ENCODE measurements around the gene LARGE1. TPM values are rescaled to one million over a fixed set of nuclear protein-coding genes. Genes with fewer than 3 reads are reported as not detected.

LARGE1 gene
- total and polyA plus RNA-seq, 9 of the 15 experiments (the other 6 are each of a cell fraction or from before 2014, with no cell fraction given) = 0.01 to 0.66 (median 0.14) TPM; not detected in 2

DNA sequence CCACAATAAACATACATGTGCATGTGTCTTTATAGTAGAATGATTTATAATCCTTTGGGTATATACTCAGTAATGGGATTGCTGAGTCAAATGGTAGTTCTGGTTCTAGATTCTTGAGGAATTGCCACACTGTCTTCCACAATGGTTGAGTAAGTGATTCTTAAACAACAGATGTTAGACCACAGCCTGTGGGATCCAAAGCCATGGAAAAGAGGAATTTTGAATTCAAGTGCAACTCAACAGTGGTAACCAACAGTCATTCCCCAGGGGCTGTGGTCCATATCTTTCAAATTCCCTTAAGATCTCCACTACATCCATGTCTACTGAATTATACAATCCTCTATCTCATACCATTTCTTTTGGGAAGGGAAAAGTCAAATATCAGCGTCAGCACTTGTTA, 321.5 kb downstream of the LARGE1 start:
- ChIA-PET POLR2A (no interaction called here), CTCF (ENCODE audit: low intra/inter-chr PET ratio) (no interaction called here)
- in situ Hi-C loops (cut with MboI) = no loop called here
- intact Hi-C loops (cut with micrococcal nuclease) = no loop called here
- Histone ChIP-seq H2AFZ (ENCODE audit: low read depth, low read length) (no peak overlapping the region), H3K4me3 (no peak overlapping the region), H3K9me3 (replicated peaks; ENCODE audit: control insufficient read depth, insufficient read depth, low read depth, low read length) (no peaks in the 10 kb centered on the region), H3K9ac (ENCODE audit: insufficient read depth in 1 of 2, low read depth in 2 of 2, low read length in 2 of 2) (no peak overlapping the region), H3K27ac (ENCODE audit: extremely low read depth, low read depth, low read length) (no peak overlapping the region), H3K27me3 (ENCODE audit: control insufficient read depth in 2 of 2, insufficient read depth in 2 of 2, low read length in 2 of 2) (no peaks in the 10 kb centered on the region), H3K4me2 (ENCODE audit: insufficient read depth, low read length) (no peak overlapping the region), H3K4me1 (replicated peaks in 1 of 2; ENCODE audit: control insufficient read depth in 2 of 2, insufficient read depth in 2 of 2, low read length in 2 of 2) (no peaks in the 10 kb centered on the region), H3K79me2 (ENCODE audit: control insufficient read depth, insufficient read depth, low read length) (no peaks in the 10 kb centered on the region), H3K36me3 (ENCODE audit: control insufficient read depth, insufficient read depth, low read length) (no peaks in the 10 kb centered on the region), H4K20me1 (replicated peaks; ENCODE audit: control insufficient read depth, insufficient read depth, low read length) (no peaks in the 10 kb centered on the region), H3K9me1 (ENCODE audit: control insufficient read depth, insufficient read depth, low read length) (no peaks in the 10 kb centered on the region)
- ATAC-seq (no peak), DNase-seq (ENCODE audit: extremely low read depth in 1 of 4, low spot score in 3 of 4) (no peak), FAIRE-seq (no peak)
- 0% methylated on average over 1 of the region's 1 CpG for WGBS (ENCODE audit: insufficient coverage, low coverage, missing lambda C conversion rate)
- BruUV-seq (replicated peaks) = no TSS peak
- TF ChIP-seq DIDO1 (tag; IDR thresholded peaks at IDR 0.05; ENCODE audit: low read depth) (no peak), HNRNPUL1 (IDR thresholded peaks at IDR 0.05; ENCODE audit: low read length) (no peak), STAG1 (CRISPR knock-in tag; IDR thresholded peaks at IDR 0.05; ENCODE audit: borderline replicate concordance) (no peak), FOSL1 (tag; conservative IDR thresholded peaks at IDR 0.05) (no peak), LEF1 (IDR thresholded peaks at IDR 0.05) (no peak), HOXB6 (CRISPR knock-in tag; IDR thresholded peaks at IDR 0.05; ENCODE audit: borderline replicate concordance) (no peak)
- TF ChIP-seq, protein P1, sequence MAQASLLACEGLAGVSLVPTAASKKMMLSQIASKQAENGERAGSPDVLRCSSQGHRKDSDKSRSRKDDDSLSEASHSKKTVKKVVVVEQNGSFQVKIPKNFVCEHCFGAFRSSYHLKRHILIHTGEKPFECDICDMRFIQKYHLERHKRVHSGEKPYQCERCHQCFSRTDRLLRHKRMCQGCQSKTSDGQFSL (CRISPR knock-in tag; IDR thresholded peaks at IDR 0.05) = no peak
- TF ChIP-seq, protein P1 (tag; IDR thresholded peaks at IDR 0.05) = no peak
- TF ChIP-seq, protein P2, sequence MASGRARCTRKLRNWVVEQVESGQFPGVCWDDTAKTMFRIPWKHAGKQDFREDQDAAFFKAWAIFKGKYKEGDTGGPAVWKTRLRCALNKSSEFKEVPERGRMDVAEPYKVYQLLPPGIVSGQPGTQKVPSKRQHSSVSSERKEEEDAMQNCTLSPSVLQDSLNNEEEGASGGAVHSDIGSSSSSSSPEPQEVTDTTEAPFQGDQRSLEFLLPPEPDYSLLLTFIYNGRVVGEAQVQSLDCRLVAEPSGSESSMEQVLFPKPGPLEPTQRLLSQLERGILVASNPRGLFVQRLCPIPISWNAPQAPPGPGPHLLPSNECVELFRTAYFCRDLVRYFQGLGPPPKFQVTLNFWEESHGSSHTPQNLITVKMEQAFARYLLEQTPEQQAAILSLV (tag; IDR thresholded peaks at IDR 0.05) = no peak
- TF ChIP-seq, protein P3, sequence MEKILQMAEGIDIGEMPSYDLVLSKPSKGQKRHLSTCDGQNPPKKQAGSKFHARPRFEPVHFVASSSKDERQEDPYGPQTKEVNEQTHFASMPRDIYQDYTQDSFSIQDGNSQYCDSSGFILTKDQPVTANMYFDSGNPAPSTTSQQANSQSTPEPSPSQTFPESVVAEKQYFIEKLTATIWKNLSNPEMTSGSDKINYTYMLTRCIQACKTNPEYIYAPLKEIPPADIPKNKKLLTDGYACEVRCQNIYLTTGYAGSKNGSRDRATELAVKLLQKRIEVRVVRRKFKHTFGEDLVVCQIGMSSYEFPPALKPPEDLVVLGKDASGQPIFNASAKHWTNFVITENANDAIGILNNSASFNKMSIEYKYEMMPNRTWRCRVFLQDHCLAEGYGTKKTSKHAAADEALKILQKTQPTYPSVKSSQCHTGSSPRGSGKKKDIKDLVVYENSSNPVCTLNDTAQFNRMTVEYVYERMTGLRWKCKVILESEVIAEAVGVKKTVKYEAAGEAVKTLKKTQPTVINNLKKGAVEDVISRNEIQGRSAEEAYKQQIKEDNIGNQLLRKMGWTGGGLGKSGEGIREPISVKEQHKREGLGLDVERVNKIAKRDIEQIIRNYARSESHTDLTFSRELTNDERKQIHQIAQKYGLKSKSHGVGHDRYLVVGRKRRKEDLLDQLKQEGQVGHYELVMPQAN (IDR thresholded peaks at IDR 0.05; ENCODE audit: borderline replicate concordance) = no peak
- TF ChIP-seq, protein P4, sequence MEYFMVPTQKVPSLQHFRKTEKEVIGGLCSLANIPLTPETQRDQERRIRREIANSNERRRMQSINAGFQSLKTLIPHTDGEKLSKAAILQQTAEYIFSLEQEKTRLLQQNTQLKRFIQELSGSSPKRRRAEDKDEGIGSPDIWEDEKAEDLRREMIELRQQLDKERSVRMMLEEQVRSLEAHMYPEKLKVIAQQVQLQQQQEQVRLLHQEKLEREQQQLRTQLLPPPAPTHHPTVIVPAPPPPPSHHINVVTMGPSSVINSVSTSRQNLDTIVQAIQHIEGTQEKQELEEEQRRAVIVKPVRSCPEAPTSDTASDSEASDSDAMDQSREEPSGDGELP (CRISPR knock-in tag; IDR thresholded peaks at IDR 0.05; ENCODE audit: borderline replicate concordance) = no peak
- TF ChIP-seq, protein P5, sequence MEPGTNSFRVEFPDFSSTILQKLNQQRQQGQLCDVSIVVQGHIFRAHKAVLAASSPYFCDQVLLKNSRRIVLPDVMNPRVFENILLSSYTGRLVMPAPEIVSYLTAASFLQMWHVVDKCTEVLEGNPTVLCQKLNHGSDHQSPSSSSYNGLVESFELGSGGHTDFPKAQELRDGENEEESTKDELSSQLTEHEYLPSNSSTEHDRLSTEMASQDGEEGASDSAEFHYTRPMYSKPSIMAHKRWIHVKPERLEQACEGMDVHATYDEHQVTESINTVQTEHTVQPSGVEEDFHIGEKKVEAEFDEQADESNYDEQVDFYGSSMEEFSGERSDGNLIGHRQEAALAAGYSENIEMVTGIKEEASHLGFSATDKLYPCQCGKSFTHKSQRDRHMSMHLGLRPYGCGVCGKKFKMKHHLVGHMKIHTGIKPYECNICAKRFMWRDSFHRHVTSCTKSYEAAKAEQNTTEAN (CRISPR knock-in tag; IDR thresholded peaks at IDR 0.05) = no peak

Data from K562 (cell line).